CD14-positive monocyte (primary cell): Measurements from ENCODE around the gene SPON2. TPM values are rescaled to one million over a fixed set of nuclear protein-coding genes. Genes with fewer than 3 reads are reported as not detected.

ENCODE experiments used
- DNase-seq, 3 donors: peaks; one replicate each; pipeline ENCODE4 v3.0.0-alpha.2; 2011 to 2022
- H2AFZ ChIP-seq: 2 replicates; pipeline ENCODE4 v1.6.0; 2012; ENCODE audit warnings: mild to moderate bottlenecking, low read depth, low read length, inconsistent platforms; ENCODE audit not compliant: insufficient read depth, poor library complexity, severe bottlenecking
- H3K27ac ChIP-seq, 2 donors: 1 replicate in 1 of 2; 2 replicates in 1 of 2; pipeline ENCODE4 v1.5.1; 2012 to 2013; ENCODE audit warnings: low read length in 2 of 2, control low read depth in 1 of 2, inconsistent platforms in 1 of 2, low read depth in 1 of 2, mild to moderate bottlenecking in 1 of 2
- H3K27me3 ChIP-seq, 2 donors: one replicate each; pipeline versions ENCODE4 v1.6.0 to v1.6.1; 2011 to 2013; ENCODE audit warnings: low read length in 2 of 2; ENCODE audit not compliant: control insufficient read depth in 2 of 2, insufficient read depth in 2 of 2
- H3K36me3 ChIP-seq, 2 donors: replicated peaks in 1 of 2; 1 replicate in 1 of 2; 2 replicates in 1 of 2; pipeline versions ENCODE4 v1.5.1 to v1.6.1; 2012 to 2013; ENCODE audit warnings: low read length in 2 of 2, control low read depth in 1 of 2, inconsistent platforms in 1 of 2, mild to moderate bottlenecking in 1 of 2; ENCODE audit not compliant: insufficient read depth in 2 of 2, control insufficient read depth in 1 of 2
- H3K4me1 ChIP-seq, 2 donors: 1 replicate in 1 of 2; 2 replicates in 1 of 2; pipeline versions ENCODE4 v1.5.1 to v1.6.1; 2012 to 2013; ENCODE audit warnings: low read length in 2 of 2, control low read depth in 1 of 2, inconsistent platforms in 1 of 2, mild to moderate bottlenecking in 1 of 2, moderate library complexity in 1 of 2; ENCODE audit not compliant: insufficient read depth in 2 of 2, control insufficient read depth in 1 of 2
- H3K4me2 ChIP-seq: replicated peaks from 2 replicates; pipeline ENCODE3; 2012; ENCODE audit warnings: low read length, moderate library complexity, mild to moderate bottlenecking; ENCODE audit not compliant: poor library complexity, severe bottlenecking; ENCODE audit errors: extremely low read depth
- H3K4me3 ChIP-seq, 3 experiments: fragments of 200-600 bp in 1 of 3; sonication (generic) in 1 of 3; replicated peaks in 1 of 3; 1 replicate in 2 of 3; 2 replicates in 1 of 3; pipeline ENCODE4 v1.5.1; 2011 to 2013; ENCODE audit warnings: low read length in 3 of 3, mild to moderate bottlenecking in 3 of 3, control low read depth in 2 of 3, low read depth in 2 of 3, inconsistent platforms in 1 of 3, moderate library complexity in 1 of 3
- H3K79me2 ChIP-seq: 2 replicates; pipeline ENCODE4 v1.6.0; 2012; ENCODE audit warnings: mild to moderate bottlenecking, control low read depth, inconsistent platforms, low read length, moderate library complexity; ENCODE audit not compliant: insufficient read depth
- H3K9ac ChIP-seq: 2 replicates; pipeline ENCODE4 v1.6.0; 2017; ENCODE audit warnings: low read length, mild to moderate bottlenecking; ENCODE audit not compliant: insufficient read depth, poor library complexity, severe bottlenecking
- H3K9me3 ChIP-seq, 2 donors: replicated peaks in 1 of 2; 1 replicate in 1 of 2; 2 replicates in 1 of 2; pipeline versions ENCODE4 v1.5.1 to v1.6.1; 2012 to 2013; ENCODE audit warnings: low read length in 2 of 2, control low read depth in 1 of 2; ENCODE audit not compliant: control insufficient read depth in 1 of 2, insufficient read depth in 1 of 2
- H4K20me1 ChIP-seq: 2 replicates; pipeline ENCODE4 v1.6.0; 2012; ENCODE audit warnings: mild to moderate bottlenecking, low read length, control low read depth, moderate library complexity; ENCODE audit not compliant: insufficient read depth
- H3K27ac Mint-ChIP-seq, 7 donors: one replicate each; pipeline ENCODE4 v1.8.0; 2020; ENCODE audit warnings: mild to moderate bottlenecking in 7 of 7, mixed read lengths in 7 of 7, moderate library complexity in 6 of 7, inconsistent platforms in 2 of 7
- H3K27me3 Mint-ChIP-seq, 3 donors: one replicate each; pipeline ENCODE4 v1.8.0; 2021 to 2022; ENCODE audit warnings: low read depth in 3 of 3, mild to moderate bottlenecking in 3 of 3, mixed read lengths in 3 of 3, moderate library complexity in 3 of 3, inconsistent platforms in 1 of 3
- H3K36me3 Mint-ChIP-seq, 2 donors: one replicate each; pipeline ENCODE4 v1.8.0; 2020; ENCODE audit warnings: mixed read lengths in 2 of 2, inconsistent platforms in 1 of 2, mild to moderate bottlenecking in 1 of 2
- H3K4me1 Mint-ChIP-seq: one replicate; pipeline ENCODE4 v1.8.0; 2020; ENCODE audit warnings: mild to moderate bottlenecking, mixed read lengths
- H3K4me3 Mint-ChIP-seq, 2 donors: one replicate each; pipeline ENCODE4 v1.8.0; 2020; ENCODE audit warnings: mild to moderate bottlenecking in 2 of 2, mixed read lengths in 2 of 2, moderate library complexity in 1 of 2
- H3K9me3 Mint-ChIP-seq, 7 donors: one replicate each; pipeline ENCODE4 v1.8.0; 2020 to 2022; ENCODE audit warnings: mixed read lengths in 7 of 7, mild to moderate bottlenecking in 6 of 7, moderate library complexity in 6 of 7, inconsistent platforms in 2 of 7
- CTCF ChIP-seq: fragments of 200-600 bp; IDR thresholded peaks from one replicate; pipeline ENCODE4 v1.8.0; 2022; ENCODE audit warnings: antibody characterized with exemption, mild to moderate bottlenecking
- WGBS: methylation state at CpG from one replicate; pipeline ENCODE4 v1.1.5; 2013; ENCODE audit warnings: missing lambda C conversion rate; ENCODE audit not compliant: insufficient coverage; 5-methylcytosine and 5-hydroxymethylcytosine counted together
- intact Hi-C, 2 donors: fragments of 100-400 bp; cut with micrococcal nuclease; formaldehyde crosslinking; loops; one replicate each; pipeline versions ENCODE4 v1.15.0 to v1.15.1; 2023
- polyA plus RNA-seq, 3 donors: library from polyadenylated mRNA; depleted of rRNA in 1 of 3; unstranded in 2 of 3; stranded (reverse) in 1 of 3; fragments of 300-500 nt in 2 of 3; fragments of >200 nt in 1 of 3; fragmentation: Illumina TruSeq in 2 of 3; gene quantifications; 1 replicate in 2 of 3; 2 replicates in 1 of 3; pipeline ENCODE4 v1.2.3, GENCODE V29; 2012 to 2021
- small RNA-seq: library from RNA; depleted of rRNA; stranded (forward); fragments of <200 nt; gene quantifications from one replicate; pipeline ENCODE3, GENCODE V24; 2012; ENCODE audit warnings: low read depth; ENCODE audit not compliant: insufficient read length

SPON2 gene
- polyA plus RNA-seq, 3 donors: 0.74 to 1.4 (median 0.90) TPM

- Mint-ChIP-seq H3K36me3 (no peaks in the 10 kb centered on the region), H3K4me3 (no peak overlapping the region), H3K27ac (no peak overlapping the region), H3K9me3 (peaks cover 0 to 2% (median 0%) of the 10 kb centered on the region in 7 donors), H3K4me1 (no peaks in the 10 kb centered on the region), H3K27me3 (peaks cover 19 to 33% (median 20%) of the 10 kb centered on the region in 3 donors)
- no peak for TF ChIP-seq CTCF
- no peak for DNase-seq
- no peak overlapping the region for H3K9ac ChIP-seq
- H3K27me3 ChIP-seq: peaks cover 3 to 4% of the 10 kb centered on the region in 2 donors
- H3K36me3 ChIP-seq: no peaks in the 10 kb centered on the region
- no peaks in the 10 kb centered on the region for H3K79me2 ChIP-seq
- intact Hi-C loops: no loop called here
- H3K4me1 ChIP-seq: no peaks in the 10 kb centered on the region
- WGBS: 89% methylated on average over 2 of the region's 4 CpGs
- H3K9me3 ChIP-seq: no peaks in the 10 kb centered on the region
- H3K4me3 ChIP-seq: no peak overlapping the region
- H3K27ac ChIP-seq: no peak overlapping the region
- H2AFZ ChIP-seq: no peak overlapping the region
- no peak overlapping the region for H3K4me2 ChIP-seq
- H4K20me1 ChIP-seq: no peaks in the 10 kb centered on the region
Measured at GRCh38 chr4:1124818-1125217, 47.6 kb downstream of the SPON2 start.

- no peak for TF ChIP-seq CTCF
- Mint-ChIP-seq H3K36me3 (no peaks in the 10 kb centered on the region), H3K9me3 (peaks cover 0 to 2% (median 0%) of the 10 kb centered on the region in 7 donors), H3K4me3 (no peak overlapping the region), H3K27me3 (peaks cover 20 to 31% (median 21%) of the 10 kb centered on the region in 3 donors), H3K4me1 (no peaks in the 10 kb centered on the region), H3K27ac (no peak overlapping the region)
- H3K36me3 ChIP-seq: no peaks in the 10 kb centered on the region
- no peak overlapping the region for H3K4me2 ChIP-seq
- DNase-seq: no peak
- intact Hi-C loops: no loop called here
- H3K4me3 ChIP-seq: no peak overlapping the region
- 100% methylated on average over 1 of the region's 3 CpGs for WGBS
- H3K79me2 ChIP-seq: no peaks in the 10 kb centered on the region
- peaks cover 3 to 7% of the 10 kb centered on the region in 2 donors for H3K27me3 ChIP-seq
- no peak overlapping the region for H2AFZ ChIP-seq
- no peaks in the 10 kb centered on the region for H4K20me1 ChIP-seq
- no peak overlapping the region for H3K27ac ChIP-seq
- H3K9ac ChIP-seq: no peak overlapping the region
- no peaks in the 10 kb centered on the region for H3K4me1 ChIP-seq
- no peaks in the 10 kb centered on the region for H3K9me3 ChIP-seq
Measured at GRCh38 chr4:1122505-1122904, 49.9 kb downstream of the SPON2 start.

Small RNAs within 50 kb of the gene (small RNA-seq; reads per million reads assigned to genes)
- gene RF00554: not detected

Other genes starting within 250 kb of the SPON2 start
- gene GAK, start 240.3 kb downstream of the SPON2 start, polyA plus RNA-seq: 10 to 100 TPM; 40.3 to 88.7 (median 54.9) TPM
- gene TMEM175, start 240.1 kb downstream of the SPON2 start, polyA plus RNA-seq: 100 to 1,000 TPM in 1 of 3 donors, 10 to 100 TPM in 2; 18.9 to 216 (median 20.7) TPM
- 10 to 100 TPM in 1 of 3 donors, 1 to 10 TPM in 1, under 1 TPM in 1; 0.58 to 23.1 (median 2.4) TPM for gene DGKQ, start 199.0 kb downstream of the SPON2 start, polyA plus RNA-seq
- gene IDUA, start 185.5 kb downstream of the SPON2 start, polyA plus RNA-seq: 10 to 100 TPM in 1 of 3 donors, 1 to 10 TPM in 2; 6.4 to 64.4 (median 8.5) TPM
- gene SLC26A1, start 179.2 kb downstream of the SPON2 start, polyA plus RNA-seq: under 1 TPM; 0.16 to 0.37 (median 0.18) TPM
- 10 to 100 TPM in 1 of 3 donors, under 1 TPM in 2; 0.17 to 77.7 (median 0.28) TPM for gene FGFRL1, start 161.0 kb downstream of the SPON2 start, polyA plus RNA-seq
- under 1 TPM in 2 of 3 donors, not detected in 1; 0.17 to 0.83 TPM for gene RNF212, start 59.0 kb downstream of the SPON2 start, polyA plus RNA-seq
- 100 to 1,000 TPM in 1 of 3 donors, 10 to 100 TPM in 2; 21.3 to 226 (median 42.1) TPM for gene CTBP1, start 76.5 kb upstream of the SPON2 start, polyA plus RNA-seq
- gene MAEA, start 117.3 kb upstream of the SPON2 start, polyA plus RNA-seq: 10 to 100 TPM; 34.3 to 83.5 (median 37.7) TPM
- gene UVSSA, start 174.6 kb upstream of the SPON2 start, polyA plus RNA-seq: 10 to 100 TPM in 1 of 3 donors, 1 to 10 TPM in 2; 2.6 to 54.0 (median 4.8) TPM
- gene NKX1-1, start 233.9 kb upstream of the SPON2 start, polyA plus RNA-seq: not detected